Fibroblast of skin of right quadriceps (primary cell): Measurements from ENCODE around the gene SPSB4.

Source experiments
- DNase-seq: peaks from one replicate; pipeline ENCODE4 v3.0.0-alpha.2; 2013

Gene SPSB4

GRCh38 chr3:141055536-141056445, 4.6 kb downstream of the SPSB4 start:
- no peak for DNase-seq

- DNase-seq: no peak
Measured at GRCh38 chr3:141056751-141057171, 5.6 kb downstream of the SPSB4 start.

- no peak for DNase-seq
Measured at GRCh38 chr3:141057436-141057835, 6.3 kb downstream of the SPSB4 start.

GRCh38 chr3:141057946-141058800, 7.0 kb downstream of the SPSB4 start:
- DNase-seq: no peak

- DNase-seq: no peak
Measured at GRCh38 chr3:141058996-141059395, 7.8 kb downstream of the SPSB4 start.

GRCh38 chr3:141059816-141060215, 8.7 kb downstream of the SPSB4 start:
- DNase-seq: no peak

GRCh38 chr3:141060327-141060726, 9.2 kb downstream of the SPSB4 start:
- no peak for DNase-seq

GRCh38 chr3:141063831-141064230, 12.7 kb downstream of the SPSB4 start:
- no peak for DNase-seq

- DNase-seq: no peak
Measured at GRCh38 chr3:141064255-141064926, 13.2 kb downstream of the SPSB4 start.

GRCh38 chr3:141065258-141065657, 14.1 kb downstream of the SPSB4 start:
- no peak for DNase-seq

- DNase-seq: no peak
Measured at GRCh38 chr3:141065841-141066805, 15.0 kb downstream of the SPSB4 start.

GRCh38 chr3:141067206-141067974, 16.2 kb downstream of the SPSB4 start:
- no peak for DNase-seq

GRCh38 chr3:141070229-141070628, 19.1 kb downstream of the SPSB4 start:
- no peak for DNase-seq

GRCh38 chr3:141070727-141071357, 19.7 kb downstream of the SPSB4 start:
- DNase-seq: no peak

GRCh38 chr3:141071681-141072260, 20.6 kb downstream of the SPSB4 start:
- no peak for DNase-seq

- DNase-seq: no peak
Measured at GRCh38 chr3:141072950-141073349, 21.8 kb downstream of the SPSB4 start.

- DNase-seq: no peak
Measured at GRCh38 chr3:141073580-141073979, 22.4 kb downstream of the SPSB4 start.

GRCh38 chr3:141074529-141074928, 23.4 kb downstream of the SPSB4 start:
- no peak for DNase-seq

- DNase-seq: no peak
Measured at GRCh38 chr3:141076036-141076773, 25.1 kb downstream of the SPSB4 start.
